Amygdala (tissue), 56 donors: ENCODE measurements around the gene AQP10.
"Not testable (repeated sequence)": the region's sequence is repeated elsewhere in the genome, so short reads cannot be mapped to it uniquely, and the experiment has no call there.

Source experiments
- DNase-seq, 56 donors: peaks; one replicate each; lab custom pipeline; 2025; lab: John Stamatoyannopoulos, UW

The AQP10 gene

DNA sequence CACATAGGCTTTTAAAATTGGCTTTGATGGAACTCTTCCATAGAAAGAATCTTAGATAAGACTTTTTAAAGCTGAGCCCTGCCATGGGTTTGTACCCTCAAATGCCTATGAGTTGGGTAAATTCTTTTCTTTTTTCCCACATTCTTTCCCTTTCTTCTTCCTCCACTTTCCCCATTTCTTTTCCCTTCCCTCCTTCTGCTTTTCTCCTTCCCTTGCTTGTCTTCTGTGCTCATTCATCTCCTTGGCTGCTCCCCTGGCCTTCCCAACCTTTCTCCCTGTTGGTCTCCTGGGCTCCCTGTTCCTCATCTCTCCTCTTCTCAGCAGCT is 679 bp downstream of the AQP10 start:
- DNase-seq = not testable (repeated sequence)

DNA sequence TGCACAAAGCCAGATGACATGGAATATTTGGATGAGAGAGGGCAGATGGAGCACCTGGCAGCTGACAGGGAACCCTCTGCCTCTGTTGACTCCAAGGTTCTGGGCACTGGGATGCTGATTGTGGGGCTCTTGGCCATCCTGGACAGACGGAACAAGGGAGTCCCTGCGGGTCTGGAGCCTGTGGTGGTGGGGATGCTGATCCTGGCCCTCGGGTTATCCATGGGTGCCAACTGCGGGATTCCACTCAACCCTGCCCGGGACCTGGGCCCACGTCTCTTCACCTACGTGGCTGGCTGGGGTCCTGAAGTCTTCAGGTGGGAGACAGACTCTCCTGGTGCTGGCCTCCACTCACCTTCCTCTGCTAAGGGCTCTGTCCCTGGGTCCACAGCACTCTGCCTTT is 2.6 kb downstream of the AQP10 start:
- DNase-seq = no peak

DNA sequence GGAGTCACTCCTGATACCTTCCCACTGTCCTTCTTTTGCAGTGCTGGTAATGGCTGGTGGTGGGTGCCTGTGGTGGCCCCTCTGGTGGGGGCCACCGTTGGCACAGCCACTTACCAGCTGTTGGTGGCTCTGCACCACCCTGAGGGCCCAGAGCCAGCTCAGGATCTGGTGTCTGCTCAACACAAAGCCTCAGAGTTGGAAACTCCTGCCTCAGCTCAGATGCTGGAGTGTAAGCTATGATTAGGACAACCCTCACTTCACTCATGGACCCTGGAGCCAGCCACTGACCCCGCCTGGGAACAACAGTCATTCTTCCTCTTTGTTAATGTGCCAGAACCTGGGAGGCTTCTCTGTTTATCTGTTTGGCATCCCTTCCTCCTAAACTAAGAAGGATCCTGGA is 3.3 kb downstream of the AQP10 start:
- DNase-seq = peak in 1 of 56 donors; percentile 14

DNA sequence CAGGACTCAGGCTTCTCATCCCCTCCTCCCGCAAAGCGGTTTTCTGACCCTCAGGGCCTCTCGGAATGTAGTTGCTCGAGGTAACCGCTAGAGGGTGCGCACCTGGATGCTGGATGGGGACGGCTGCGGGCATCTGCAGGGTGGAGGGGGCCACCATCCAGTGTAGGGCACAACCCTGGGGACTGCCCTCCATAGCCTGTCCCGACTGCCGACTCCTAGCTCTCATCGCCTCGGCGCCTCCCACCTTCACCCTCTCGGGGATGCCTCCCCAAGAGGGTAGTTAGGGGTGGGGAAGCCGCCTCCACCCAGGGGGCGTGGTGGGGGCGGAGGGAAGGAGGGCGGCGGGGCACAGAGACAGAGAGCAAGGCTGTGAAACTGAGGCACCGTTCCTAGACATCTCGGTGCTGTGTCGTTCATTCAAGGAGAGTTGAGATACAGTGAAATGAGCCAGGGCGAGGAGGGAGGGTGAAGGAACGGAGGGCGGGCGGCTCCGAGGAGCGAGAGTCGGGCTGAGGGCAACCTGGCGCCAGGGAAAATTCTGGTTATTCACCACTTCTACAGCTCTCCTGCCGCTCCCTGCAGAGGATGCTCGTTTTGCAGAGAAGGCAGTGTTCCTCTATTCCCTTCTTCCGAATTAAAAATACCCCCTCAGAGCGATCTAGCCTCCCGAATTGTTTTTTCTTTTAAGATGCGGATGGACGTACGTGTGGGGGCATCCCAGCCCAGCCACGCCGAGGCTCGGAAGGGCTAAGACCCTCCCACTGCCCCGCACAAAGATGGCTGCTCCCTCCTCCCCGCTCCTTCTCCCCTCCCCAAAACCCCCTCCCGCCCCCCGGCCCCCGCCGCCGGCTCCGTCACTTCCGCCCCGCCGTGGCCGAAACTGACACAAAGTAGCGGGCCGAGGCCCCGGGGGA is 4.0 kb downstream of the AQP10 start, which contains the start of gene ATP8B2:
Gene ATP8B2 (plus strand): TSS at position 857 of the 914 bp plus-strand sequence. CDS start 2,617 bp downstream, outside the sequence.
- DNase-seq = peak in 53 of 56 donors; percentile 3 to 78 (median 59)

DNA sequence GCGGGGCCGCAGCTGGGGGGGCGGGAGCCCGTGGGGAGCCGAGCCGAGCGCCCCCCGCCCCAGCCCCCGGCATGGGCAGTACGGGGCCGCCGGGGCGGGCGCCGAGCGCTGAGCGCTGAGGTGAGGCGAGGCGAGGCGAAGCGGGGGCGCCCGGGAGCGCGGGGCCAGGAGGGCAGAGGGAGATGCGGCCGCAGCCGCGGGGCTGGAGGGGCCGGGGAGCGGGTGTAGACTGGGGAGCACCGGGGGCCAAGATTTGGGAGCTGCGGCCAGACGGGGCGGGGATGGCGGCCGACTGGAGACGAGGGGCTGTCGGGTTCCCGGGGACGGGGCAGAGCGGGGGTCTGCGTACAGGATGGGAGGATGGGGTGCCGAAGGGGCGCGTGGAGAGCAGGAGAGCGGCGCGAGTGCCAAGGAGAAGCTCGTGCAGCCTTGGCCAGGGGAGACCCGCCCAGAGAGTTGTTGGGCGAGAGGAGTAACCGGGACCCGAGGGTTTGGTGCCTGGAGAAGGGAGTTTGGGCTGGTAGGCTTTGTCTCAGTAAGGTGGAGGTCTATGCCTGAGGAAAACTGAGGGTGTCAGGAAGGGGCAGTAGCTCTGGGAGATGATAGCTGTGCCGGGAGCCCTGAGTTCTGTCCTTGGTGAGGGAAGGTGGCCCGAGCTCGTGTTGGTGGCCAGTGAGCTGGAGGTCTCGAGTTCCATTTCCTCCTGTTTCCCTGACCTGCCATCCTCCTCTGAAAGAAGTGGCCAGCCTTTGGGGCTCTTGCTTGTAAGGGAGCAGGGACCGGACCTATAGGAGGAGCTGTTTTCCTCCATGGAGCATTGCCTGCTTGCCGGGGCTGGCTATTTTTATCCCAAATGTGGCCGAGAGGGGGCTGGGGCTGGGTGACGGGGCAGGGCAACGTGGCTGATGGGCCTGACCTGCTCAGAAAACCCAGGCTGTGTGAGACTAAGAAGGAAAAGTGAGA is 5.0 kb downstream of the AQP10 start:
- peak in 41 of 56 donors; percentile 3 to 63 (median 45) for DNase-seq

DNA sequence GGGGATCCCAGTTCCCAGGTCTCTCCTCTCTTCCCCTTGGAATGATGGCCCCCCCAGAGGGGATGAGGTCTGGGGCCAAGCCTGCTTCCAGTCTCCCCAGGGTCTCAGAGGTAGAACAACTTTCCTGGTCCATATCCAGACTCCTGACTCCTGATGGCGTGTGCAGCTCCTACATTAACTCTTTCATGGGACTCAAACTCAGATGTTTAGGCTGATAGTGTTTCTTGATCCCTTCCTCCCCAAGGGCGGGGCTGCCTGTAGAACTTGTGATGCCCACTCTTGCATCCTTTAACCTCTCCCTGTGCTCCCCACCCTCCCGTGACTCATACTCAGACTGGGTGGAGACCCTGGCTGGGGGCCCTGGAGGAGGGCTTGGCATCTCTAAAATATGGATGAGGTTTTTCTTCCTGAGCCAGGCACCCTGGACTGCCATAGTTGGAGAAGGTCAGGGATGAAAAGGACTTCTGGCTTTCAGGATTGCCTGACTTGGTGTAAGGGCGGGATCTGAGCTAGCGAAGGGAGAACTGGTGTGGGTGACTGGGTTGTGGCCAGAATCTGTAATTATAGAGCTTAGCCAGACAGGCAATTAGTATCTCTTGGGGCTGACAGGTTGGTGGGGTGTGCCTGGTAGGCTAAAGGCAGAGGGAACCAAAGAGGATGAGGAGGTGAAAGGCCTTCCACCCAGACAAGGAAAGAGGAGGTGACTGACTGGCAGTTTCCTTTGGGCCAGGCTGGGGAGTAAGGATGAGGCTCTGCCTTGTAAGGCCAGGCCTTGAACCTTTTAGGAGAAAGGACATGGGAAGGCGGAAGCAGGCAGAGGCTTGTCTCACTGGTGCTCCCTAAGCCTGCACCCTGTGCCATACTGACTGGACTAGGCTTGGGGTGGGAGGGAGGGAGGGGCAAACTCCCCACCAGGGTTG is 5.9 kb downstream of the AQP10 start:
- no peak for DNase-seq

DNA sequence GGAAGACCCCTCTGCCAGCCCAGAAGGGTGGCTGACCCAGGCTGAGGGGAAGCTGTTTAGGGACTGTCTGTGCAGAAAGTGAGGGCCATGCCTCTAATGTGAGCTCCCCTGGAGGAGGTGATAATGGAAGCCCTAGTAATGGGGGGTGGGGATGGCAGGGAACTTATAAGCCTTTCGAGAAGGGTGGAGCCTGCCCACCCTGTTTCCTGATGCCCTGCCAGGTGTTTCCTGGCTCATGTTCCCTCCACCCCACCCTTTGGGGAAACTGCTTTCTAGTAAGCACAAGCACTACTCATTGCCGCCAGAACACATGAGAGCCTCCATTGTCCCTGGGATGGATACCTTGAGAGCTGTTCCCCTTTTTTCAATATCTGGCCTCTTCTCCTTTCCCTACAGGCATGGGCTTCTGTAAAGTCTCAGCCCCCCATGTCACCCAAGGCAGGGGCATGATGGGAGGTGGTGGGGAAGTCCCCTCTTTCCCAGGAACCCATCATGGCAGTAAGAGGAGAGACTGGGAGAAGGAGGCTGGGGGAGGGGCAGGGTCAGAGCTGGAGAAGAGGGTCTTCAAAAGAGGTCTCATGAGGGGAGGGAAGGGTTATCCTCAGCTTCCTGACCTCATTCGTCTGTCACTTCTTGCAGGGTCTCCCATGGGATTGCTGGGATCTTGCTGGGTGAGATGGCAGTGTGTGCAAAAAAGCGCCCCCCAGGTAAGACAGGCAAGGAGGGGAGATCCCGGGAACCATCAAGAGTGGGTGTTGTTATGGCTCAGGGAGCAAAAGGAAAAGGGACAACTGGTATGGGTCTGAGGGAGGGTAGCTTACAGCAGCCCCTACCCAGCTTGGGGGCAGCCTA is 6.8 kb downstream of the AQP10 start:
- DNase-seq = peak in 2 of 56 donors; percentile 29 to 36

DNA sequence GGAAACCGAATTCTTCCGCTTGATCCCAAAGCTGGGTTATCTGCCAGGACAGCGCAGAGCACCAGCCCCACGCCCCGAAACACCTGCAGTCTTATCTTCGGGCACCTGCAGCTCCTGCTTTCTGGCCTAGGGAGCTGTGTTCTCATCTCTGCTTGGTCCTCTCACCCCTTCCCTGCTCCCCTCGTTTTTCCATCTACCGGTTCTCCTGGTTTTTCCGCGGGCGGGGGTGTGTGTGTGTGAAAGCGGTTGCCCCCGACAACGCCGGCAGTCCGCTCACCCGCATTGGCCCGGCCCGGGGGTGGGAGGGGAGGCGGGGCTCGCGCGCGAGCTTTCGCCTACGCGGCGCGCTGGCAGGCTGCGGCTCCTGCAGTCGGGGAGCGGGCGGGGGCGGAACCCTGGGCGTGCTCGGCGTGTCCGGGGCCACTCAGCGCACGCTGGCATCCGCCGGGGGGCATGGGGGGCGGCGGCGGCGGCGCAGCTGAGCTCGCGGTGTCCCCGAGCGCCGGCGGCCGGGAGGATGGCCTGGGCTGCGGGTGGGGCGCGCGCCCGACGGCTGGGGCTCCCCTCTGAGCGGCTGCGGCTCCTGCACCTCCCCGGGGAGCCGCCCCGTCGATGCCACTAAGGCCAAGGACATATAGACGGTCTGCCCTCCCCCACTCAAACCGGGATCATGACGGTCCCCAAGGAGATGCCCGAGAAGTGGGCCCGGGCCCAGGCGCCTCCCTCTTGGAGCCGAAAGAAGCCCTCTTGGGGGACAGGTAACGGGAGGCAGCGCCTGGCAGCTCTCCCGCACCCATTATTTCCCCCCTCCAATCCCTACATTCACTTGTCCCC is 7.6 kb downstream of the AQP10 start:
- peak in 55 of 56 donors; percentile 9 to 89 (median 73) for DNase-seq

DNA sequence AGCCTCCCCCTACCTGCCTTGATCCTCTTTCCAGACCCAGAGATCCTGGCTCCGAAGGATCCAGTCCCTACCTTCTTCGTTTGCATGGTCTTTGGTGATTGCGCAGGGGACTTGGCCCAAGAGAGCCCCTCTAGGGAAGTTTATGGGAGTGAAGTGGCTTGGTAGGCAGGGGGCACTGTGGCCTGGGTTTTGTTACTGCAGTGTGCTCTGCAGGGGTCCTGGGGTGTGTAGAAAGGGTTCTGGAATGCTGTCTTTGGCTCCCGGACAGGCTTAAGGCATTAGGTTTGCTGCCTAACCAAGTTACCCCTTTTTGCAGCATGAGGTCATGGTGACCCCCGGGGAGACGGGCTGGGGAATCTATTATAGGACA is 8.2 kb downstream of the AQP10 start:
- DNase-seq = peak in 9 of 56 donors; percentile 10 to 48 (median 34)

DNA sequence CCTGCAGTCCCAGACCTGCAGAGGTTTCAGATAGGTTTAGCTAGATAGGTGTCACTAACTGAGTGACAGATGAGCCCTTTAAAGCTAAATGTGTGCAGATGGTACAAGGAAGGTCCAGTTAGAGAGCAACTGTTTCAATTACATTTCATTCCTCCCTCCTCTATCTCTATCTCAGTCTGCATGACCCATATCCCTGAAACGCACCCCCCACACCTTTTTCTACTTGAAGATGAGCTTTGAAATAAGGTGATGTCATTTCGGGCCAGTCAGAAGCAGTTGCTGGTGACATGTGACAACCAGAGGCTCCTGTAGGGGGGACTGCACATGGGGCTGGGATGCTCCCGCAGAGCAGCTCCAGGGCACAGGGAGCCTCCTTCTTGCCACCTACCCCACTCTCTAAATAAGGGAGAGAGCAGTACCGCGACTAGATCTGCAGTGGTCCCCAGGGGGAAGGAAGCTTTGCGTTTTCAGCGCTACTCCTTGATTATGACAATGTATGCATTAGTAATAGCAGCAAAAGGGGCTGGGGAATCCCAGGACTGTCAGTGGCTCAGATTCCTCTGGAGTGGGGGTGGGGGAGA is 8.7 kb downstream of the AQP10 start:
- peak in 25 of 56 donors; percentile 1 to 57 (median 35) for DNase-seq

DNA sequence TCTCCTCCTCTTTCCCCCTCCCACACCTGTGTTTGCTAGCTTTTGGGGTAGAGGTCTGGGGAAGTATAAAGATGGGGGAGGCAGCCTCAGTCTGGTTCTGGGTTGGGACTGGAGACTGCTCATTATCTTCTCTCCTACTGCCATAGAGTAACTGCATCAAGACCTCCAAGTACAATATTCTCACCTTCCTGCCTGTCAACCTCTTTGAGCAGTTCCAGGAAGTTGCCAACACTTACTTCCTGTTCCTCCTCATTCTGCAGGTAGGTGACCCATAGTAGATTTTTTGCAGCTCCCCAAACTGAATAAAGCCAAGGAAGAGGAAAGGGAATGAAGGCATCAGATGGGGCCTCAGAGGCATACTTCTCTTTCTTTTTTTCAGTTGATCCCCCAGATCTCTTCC is 9.8 kb downstream of the AQP10 start:
- DNase-seq = no peak

DNA sequence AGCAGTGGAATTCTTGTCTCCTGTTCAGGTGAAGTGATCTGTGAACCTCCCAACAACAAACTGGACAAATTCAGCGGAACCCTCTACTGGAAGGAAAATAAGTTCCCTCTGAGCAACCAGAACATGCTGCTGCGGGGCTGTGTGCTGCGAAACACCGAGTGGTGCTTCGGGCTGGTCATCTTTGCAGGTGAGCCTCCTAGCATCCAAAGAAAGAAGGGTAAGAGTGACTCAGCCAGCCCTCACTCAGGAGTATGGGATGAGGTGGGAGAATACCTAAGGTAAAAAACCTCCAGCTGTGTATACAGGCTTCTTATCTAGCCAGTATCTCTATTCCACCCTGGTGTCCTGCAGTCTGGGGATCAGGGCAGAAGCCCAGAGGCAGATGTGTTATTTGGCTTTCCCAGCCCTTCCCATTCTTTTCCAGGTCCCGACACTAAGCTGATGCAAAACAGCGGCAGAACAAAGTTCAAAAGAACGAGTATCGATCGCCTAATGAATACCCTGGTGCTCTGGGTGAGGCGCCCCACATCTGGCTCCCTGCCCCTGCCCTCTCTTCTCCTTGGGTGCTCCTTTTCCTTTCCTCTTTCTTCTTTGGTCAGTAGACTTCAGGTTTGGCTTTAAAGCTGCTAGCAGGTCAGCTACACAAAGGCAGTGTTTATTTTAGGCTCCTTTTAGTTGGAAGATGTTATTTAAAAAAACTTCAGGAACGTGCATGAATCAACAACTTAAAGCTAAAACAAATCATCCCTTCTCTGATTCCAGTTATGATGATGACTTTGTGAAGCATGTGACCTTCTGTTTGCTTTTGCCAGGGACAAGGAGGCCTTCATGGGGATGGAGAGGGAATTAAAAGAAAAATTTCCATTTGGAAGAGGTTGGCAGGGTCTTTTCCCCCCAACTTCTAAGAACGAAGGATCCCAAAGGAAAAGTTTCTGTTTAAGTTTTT is 13.5 kb downstream of the AQP10 start:
- no peak for DNase-seq

DNA sequence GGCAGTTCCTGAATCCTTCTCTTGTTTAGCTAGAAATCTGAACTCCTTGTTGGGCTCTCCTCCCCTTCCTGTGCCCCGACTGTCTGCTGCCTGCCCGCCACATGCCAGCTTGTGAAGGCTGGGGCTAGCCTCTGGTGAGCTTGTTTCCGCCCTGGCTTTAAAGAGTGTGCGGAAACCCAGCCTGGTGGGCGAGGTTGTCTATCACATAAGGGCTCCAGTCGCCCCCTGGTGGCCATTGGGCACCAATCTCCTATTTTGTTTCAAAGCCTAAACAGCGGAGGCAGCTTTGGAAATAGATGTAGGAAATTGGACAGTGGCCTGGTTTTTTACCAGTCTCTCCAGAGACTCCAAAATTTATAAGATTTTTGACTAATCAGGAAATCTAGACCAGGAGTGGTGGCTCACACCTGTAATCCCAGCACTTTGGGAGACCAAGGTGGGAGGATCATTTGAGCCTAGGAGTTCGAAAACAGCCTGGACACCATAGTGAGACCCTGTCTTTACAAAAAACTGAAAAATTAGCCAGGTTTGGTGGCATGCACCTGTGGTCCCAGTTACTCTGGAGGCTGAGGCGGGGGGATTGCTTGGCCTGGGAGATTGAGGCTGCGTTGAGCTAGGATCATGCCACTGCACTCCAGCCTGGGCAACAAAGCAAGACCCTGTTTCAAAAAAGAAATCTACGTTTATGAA is 14.3 kb downstream of the AQP10 start:
- peak in 45 of 56 donors; percentile 14 to 83 (median 47) for DNase-seq

DNA sequence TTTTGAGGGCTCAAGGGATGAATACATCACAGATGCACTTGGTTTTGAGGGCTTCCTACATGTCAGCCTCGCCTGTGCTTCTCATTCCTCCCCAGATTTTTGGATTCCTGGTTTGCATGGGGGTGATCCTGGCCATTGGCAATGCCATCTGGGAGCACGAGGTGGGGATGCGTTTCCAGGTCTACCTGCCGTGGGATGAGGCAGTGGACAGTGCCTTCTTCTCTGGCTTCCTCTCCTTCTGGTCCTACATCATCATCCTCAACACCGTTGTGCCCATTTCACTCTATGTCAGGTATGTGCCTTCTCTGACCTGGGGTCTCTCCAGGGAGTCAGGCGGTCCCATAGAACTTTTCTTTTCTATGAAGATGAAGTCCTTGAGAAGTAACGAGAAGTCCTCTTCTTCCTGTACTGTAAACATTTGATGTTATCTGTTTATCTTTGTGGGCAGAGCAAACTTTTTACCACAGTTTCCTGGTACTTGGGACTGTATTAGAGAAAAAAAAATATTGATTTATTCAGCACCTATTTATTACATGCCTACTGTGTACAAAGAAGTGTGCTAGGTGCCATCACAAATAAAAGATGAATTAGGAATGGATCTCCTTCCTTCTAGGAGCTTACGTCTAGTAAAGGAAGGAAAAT is 16.5 kb downstream of the AQP10 start:
- no peak for DNase-seq

DNA sequence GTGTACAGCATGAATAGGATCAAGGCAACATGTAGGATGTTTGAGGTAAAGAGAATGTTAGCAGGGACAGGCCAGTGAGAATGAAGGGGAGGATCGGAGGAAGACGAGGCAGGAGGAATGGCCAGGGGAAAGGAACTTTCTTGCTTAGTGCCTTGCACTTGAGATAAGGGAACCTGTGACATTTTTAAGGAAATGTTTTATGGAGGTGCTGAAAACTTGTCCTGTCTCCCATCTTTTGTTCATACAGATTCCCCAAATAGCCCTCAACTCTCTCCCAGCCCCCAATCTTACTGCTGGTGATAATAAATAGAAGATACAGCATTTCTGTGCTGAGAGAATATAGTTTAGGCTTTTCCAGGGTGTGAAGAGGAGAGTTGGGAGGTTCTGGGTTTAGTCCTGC is 18.0 kb downstream of the AQP10 start:
- DNase-seq = no peak
